HG02759 (cell line): ENCODE data around the gene NCAN.
A peak's percentile ranks its signal among the peaks of the same experiment; 100 is the strongest.
"Not testable (repeated sequence)": the region's sequence is repeated elsewhere in the genome, so short reads cannot be mapped to it uniquely, and the experiment has no call there.

Experiments
- ATAC-seq: cut with Tn5 transposase; IDR thresholded peaks from one replicate; pipeline ENCODE4 v1.9.1; 2021; ENCODE audit warnings: mild to moderate bottlenecking, moderate library complexity; ENCODE audit not compliant: unreplicated experiment

The NCAN gene

GRCh38 chr19:19211499-19212420 is at the start of gene NCAN:
NCAN (plus strand) TSS chr19:19211958; CDS start chr19:19216954, 4,996 bp downstream.
- no peak for ATAC-seq

DNA sequence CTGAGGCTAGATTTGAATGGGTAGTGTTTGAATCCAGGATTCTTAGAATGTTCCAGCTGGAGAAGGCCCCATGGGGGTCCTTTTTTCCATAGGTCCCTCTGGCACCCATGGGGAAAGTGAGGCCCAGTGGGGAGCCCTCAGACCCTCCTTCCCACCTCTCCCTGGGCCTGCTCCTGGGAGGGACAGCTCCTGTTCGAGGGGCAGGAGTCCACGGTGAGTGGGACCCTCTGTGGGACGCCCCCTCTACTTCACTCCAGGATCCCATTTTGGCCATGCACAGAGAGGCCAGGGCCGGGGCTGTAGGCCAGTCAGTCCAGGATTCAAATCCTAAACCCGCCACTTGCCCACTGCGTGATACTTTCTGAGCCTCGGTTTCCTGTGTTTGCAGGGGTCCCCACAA is 49.3 kb upstream of the NCAN start:
- no peak for ATAC-seq

- ATAC-seq = no peak
These were observed 46.4 kb upstream of the NCAN start for GRCh38 chr19:19165396-19165795.

DNA sequence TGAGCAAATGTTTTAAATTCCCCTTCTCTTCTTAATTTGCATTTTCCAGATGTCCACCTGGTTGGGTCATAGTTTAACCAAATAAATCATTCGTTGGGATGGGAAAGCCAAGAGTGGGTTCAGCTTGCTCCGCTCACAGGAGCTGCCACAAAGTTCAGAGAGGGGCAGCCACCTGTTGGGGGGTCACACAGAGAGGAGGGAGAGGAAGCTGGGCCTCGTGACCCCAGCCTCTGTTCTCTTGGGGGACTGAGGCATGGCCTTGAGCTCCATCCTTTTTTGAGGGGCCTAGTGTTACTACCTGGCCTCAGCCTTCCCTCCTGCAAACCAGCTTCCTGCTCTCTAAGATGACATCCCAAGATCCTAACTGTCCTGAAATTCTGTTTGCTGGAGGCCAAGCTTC is 44.1 kb upstream of the NCAN start:
- no peak for ATAC-seq

DNA sequence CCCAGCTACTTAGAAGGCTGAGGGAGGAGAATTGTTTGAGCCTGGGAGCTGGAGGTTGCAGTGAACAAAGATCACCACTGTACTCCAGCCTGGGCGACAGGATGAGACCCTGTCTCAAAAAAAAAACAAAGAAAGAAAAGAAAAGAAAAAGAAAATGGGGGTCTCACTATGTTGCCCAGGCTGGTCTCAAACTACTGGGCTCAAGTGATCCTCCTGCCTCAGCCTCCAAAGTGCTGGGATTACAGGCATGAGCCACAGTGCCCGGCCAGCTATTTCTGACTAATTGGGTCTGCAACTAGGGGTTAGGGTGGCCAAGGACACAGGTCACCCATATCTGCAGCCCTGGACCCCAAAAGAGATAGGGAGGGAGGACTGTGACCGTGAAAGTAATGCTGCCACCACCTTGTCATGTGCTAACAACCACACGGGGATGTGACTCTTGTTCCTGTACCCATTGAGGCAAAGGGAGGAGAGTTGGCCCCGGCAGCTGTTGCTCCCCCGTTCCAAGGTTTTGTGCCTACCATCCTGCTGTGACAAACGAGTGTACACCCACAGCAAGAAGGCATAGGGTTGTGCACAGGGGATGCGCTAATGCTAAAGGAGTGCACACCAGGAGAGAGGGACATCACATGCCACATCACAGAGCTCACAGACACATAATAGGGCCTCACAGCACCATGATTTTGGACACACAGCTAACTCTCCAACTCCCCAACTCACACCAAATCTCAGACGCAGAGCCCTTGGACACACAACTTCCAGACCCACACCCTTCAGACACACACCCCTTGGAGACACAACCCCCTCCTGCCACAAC is 42.3 kb upstream of the NCAN start:
- peak; percentile 4 for ATAC-seq

DNA sequence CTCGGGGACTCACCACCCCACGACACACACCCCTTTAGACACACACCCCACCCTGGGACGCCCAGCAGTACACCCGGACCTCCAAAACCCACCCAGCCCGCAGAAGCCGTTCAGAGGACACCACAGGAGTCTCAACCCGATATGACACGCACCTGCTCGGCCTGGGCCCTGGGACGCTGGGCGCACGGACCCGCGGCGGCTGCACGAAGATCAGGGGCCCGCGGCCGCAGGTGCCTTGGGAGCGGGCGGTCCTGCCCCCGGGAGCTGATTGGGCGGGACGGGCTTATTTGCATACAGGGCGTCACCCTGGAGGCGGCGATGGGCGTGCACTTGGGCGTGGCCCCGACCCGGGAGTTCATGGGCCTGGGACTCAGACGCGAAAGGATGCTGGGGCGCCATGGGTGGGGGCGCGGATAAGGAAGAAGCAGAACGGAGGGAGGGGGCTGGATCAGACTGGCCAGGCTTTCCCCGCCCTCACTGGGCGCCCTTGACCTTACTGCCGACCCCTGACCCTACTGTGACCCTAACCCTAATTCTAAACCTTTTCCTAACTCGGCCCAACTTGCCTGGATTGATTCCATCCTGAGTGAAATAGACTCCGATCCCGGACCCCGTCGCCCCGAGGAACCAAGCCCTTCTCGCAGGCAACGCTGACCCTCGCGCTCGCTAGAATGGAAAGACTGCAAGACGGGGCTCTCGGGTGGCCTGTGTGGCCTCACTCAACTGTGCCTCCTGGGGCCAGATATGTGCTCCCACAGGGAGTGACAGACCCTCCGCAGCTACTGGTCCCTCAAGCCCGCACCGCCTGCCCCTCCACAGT is 41.5 kb upstream of the NCAN start, which contains the start of gene MEF2B:
MEF2B (minus strand) TSS at position 211 of the 820 bp plus-strand sequence. CDS start 19,528 bp downstream, outside the sequence.
- peak; percentile 88 for ATAC-seq

GRCh38 chr19:19170873-19171672 is 40.7 kb upstream of the NCAN start:
- no peak for ATAC-seq

DNA sequence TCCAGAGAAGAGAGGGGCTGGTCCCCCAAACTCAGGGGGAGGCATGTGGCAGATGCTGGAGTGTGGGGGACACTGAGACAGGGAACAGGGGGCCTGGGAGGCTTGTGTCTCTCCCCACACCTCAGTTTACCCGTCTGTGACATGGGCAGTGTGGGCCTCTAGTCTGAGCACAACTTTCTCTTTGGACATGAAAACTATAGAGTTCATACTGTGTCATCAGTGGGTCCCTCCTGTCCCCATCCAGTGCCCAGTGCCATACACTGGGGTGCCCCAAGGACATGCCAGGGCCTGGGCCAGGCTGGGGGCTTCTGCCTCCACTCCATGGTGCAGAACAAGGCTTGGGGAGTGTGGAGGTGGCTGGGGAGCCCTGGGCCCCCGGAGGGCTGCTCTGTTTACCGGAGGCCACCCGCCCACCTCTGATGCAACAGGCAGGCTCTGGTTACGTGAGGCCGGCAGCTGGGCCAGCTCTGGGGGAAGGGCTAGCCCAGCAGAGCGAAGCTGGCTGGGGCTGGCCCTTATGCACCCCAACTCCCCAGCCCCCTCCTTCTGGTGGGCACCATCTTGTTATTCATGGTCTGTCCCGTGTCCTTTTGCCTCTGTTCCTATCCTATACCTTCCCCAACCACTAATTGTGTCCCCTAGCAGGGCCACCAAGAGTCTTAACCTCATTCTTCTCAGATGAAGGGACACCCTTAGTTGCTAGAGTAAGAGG is 39.8 kb upstream of the NCAN start:
- no peak for ATAC-seq

DNA sequence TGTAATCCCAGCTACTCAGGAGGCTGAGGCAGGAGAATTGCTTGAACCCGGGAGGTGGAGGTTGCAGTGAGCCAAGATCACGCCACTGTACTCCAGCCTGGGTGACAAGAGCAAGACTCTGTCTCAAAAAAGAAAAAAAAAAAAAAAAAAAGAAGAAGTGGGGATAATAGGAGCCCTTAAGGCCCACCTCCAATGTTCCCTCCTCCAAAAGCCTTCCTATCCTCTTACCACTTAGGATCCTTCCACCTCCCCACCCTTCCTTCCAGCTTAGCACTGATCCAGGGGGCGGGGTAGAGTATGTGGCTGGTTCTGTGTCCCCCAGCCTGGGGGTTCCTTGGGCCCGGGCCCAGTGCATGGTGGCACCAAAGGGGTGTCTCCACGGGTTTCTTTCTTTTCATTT is 38.5 kb upstream of the NCAN start:
- not testable (repeated sequence) for ATAC-seq

GRCh38 chr19:19176950-19177349 is 34.8 kb upstream of the NCAN start:
- ATAC-seq = no peak

GRCh38 chr19:19179548-19180441 is 32.0 kb upstream of the NCAN start:
- ATAC-seq = no peak

DNA sequence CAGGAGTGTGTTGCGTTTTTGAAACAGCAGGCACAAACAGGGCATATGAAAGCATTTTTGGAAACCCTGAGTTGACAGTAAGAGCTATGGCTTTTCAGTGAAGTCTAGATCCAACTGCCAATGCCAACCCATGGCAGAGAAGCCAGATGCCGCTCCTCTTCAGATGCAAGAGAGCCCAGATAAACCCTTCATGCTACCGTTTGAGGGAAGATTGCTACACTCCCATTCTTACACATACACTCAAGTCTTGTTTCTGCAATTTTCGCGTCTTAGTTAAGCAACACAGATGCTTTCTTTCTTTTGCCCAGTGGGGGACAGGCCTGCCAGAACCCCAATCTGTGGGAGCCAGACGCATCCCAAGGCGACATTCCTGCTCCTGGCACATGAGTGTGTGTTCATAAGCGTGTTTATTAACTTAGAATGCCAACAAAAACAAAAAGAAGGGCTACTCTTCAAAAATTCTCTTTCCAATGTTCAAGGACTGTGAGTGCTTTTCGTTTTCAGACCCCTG is 30.2 kb upstream of the NCAN start:
- no peak for ATAC-seq

GRCh38 chr19:19185853-19186740 is 25.7 kb upstream of the NCAN start:
- no peak for ATAC-seq

DNA sequence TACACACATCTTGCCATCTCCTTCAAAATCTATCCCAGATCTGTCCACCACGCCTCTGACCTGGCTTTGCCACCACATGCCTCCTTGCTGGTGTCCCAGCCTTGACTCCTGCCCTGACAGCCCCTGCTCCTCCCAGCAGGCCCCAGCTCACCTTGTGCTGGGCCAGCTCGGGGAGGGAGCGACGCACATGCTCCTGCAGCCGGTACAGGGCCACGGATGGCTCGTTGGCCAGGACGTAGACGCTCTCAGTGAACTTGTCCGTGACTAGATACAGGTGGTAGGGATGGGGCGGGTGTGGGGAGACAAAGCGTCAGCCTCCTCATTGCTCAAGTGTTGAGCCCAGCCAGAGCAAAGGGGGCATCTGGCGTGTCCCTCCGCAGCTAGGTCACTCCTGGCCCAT is 25.0 kb upstream of the NCAN start:
- ATAC-seq = no peak

GRCh38 chr19:19191768-19192077 is 20.0 kb upstream of the NCAN start:
- no peak for ATAC-seq

GRCh38 chr19:19192078-19192882 is 19.5 kb upstream of the NCAN start, which contains the start of the genes BORCS8 and RFXANK:
BORCS8 (minus strand) TSS chr19:19192152; CDS start chr19:19192117, 35 bp downstream.
RFXANK (plus strand) TSS chr19:19192258; CDS start chr19:19193947, 1,689 bp downstream.
- peak; percentile 87 for ATAC-seq
